Measurements from ENCODE around the gene ACBD6.
A peak's percentile ranks its signal among the peaks of the same experiment; 100 is the strongest.

ACBD6 gene

GRCh38 chr1:180370597-180370996 is 131.8 kb downstream of the ACBD6 start:
- no peak for TF ChIP-seq CTCF (IDR thresholded peaks at IDR 0.05)

- TF ChIP-seq CTCF (IDR thresholded peaks at IDR 0.05) = no peak
These were observed 132.2 kb downstream of the ACBD6 start for GRCh38 chr1:180370188-180370587.

- TF ChIP-seq CTCF (IDR thresholded peaks at IDR 0.05) = no peak
These were observed 133.3 kb downstream of the ACBD6 start for GRCh38 chr1:180369061-180369460.

- no peak for TF ChIP-seq CTCF (IDR thresholded peaks at IDR 0.05)
These were observed 135.9 kb downstream of the ACBD6 start for GRCh38 chr1:180366371-180367068.

- TF ChIP-seq CTCF (IDR thresholded peaks at IDR 0.05) = peak; percentile 42; the same call in 1 of the 2 replicates
These were observed 137.3 kb downstream of the ACBD6 start for GRCh38 chr1:180365039-180365438.

- TF ChIP-seq CTCF (IDR thresholded peaks at IDR 0.05) = no peak
These were observed 139.0 kb downstream of the ACBD6 start for GRCh38 chr1:180363246-180363995.

GRCh38 chr1:180360333-180361075 is 141.9 kb downstream of the ACBD6 start:
- TF ChIP-seq CTCF (IDR thresholded peaks at IDR 0.05) = no peak
